GM12873 (cell line): ENCODE results near the gene ANKRD12.

Source experiments
- TF ChIP-seq, protein P1 (sequence below): IDR thresholded peaks from 2 replicates; pipeline ENCODE4 v1.5.1; 2012; ENCODE audit warnings: low read depth, mild to moderate bottlenecking, moderate library complexity, low read length, control low read depth; ENCODE audit not compliant: insufficient read depth; ENCODE audit errors: missing control alignments

ANKRD12 gene

DNA sequence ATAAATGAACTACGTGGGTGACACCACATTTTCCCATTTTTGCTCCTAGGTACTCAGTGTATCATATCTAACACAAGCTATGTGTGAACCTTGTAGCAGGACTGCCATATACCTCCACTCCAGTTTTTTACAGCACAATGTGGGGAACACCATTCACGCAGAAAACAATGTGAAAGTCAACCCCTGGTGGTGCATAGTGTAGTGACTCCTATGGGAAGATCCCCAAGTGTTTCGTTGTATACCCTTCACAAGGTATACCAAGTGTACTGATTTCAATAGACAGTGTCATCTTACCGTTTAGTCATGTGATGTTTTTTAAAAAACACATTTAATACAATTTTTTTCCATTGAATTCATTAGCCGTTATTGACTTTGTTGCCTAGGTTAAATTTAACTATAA is 68.1 kb downstream of the ANKRD12 start:
- TF ChIP-seq, protein P1, sequence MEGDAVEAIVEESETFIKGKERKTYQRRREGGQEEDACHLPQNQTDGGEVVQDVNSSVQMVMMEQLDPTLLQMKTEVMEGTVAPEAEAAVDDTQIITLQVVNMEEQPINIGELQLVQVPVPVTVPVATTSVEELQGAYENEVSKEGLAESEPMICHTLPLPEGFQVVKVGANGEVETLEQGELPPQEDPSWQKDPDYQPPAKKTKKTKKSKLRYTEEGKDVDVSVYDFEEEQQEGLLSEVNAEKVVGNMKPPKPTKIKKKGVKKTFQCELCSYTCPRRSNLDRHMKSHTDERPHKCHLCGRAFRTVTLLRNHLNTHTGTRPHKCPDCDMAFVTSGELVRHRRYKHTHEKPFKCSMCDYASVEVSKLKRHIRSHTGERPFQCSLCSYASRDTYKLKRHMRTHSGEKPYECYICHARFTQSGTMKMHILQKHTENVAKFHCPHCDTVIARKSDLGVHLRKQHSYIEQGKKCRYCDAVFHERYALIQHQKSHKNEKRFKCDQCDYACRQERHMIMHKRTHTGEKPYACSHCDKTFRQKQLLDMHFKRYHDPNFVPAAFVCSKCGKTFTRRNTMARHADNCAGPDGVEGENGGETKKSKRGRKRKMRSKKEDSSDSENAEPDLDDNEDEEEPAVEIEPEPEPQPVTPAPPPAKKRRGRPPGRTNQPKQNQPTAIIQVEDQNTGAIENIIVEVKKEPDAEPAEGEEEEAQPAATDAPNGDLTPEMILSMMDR: no peak

DNA sequence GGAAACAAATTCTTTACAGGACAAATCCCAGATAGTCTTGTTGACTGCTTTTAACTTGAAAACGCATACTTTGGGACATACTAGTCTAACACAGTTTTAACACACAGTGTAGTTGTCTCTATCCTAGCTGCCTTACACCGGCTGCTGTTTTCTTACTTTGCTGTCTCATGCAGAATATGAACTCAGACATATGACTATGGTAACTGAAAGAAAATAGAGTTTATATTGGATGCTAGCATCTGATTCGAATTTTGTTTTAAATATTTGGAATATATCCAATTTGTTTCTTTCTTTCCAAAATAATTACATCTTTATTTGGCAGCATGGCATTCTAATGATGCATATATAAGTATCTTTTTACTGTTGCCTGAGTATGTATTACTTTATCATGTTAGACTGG is 69.8 kb downstream of the ANKRD12 start:
- TF ChIP-seq, protein P1: no peak

DNA sequence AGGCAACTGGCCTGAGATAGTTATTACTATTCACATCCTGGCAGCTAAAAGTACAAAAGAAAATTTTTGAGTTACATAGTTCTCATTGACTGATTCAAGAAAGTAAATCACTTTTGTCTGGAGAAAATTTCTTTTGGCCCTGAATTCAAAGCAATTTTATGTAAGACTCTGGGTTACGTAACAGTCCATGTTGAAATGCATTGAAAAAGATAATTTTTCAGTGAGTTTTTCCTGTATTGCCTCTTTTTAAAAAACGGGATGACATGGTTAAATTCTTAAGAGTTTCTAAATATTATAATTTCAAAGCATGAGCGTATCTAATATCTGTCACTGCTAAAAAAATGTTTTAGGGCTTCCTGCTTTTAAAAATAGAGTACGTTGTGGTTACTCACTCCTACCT is 72.7 kb downstream of the ANKRD12 start:
- TF ChIP-seq, protein P1: no peak

DNA sequence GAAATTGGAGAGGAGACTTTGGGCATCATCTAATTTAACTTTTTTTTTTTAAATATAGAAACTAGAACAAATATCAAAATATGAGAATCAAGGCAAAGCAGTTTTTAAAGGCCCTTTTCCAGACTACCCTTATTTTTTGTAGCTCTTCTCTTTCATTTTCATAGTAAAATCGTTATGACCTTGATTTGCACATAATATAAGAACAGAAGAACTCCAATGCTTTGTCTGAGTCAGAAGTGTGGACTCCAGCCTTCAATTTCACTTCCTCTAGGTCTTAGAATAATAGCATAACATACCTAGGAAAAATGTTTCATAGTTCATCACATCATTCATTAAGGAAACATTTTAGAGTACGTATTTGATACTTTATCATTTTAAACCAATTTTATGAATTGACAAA is 74.4 kb downstream of the ANKRD12 start:
- TF ChIP-seq, protein P1: no peak

DNA sequence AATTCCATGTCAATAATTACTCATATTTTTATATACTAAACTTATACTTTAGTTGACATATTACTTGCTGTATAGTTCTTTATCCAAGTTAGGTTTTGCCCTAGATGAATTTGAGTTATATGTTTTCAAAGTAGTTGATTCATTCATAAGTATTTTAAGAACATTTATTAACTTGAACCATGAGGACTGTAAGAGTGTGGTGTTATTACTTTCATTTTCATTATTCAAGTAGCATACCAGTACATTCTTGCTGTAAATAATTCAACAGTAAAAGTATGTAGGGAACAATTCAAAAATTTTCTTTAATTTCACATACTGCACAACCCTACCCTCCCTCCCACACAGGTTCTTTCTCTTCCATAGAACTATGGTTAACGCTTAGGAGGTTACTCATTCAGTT is 75.4 kb downstream of the ANKRD12 start:
- TF ChIP-seq, protein P1: no peak

DNA sequence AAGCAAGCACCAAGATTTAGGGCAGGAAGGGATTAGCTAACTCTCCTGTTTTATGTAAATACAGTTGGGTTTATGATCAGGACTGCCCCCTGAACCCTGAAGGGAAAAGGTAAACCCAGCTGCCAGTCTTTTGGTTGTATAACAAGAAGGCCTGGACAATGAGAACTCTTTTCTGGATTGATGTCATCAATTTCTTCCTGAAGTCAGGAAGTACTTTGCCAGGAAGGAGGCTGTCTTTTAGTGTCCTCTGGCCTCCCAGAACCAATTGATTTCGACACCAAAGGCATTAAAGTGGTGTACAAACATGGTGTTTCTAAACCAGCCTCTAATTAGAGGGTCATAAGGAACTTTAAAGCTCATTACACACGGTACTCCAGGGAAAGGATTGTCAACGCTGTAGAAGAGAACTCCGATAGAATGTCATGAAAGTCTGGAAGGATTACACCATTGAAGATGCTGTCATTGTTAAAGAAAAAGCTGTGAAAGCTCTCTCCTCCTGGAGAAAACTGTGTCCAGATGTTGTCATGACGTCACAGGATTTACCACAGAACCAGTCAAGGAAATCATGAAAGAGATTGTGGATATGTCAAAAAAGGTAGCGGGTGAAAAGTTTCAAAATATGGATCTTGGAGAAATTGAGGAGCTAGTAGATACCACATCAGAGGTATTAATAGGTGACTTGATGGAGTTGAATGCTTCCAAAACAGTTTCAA is 78.8 kb downstream of the ANKRD12 start:
- TF ChIP-seq, protein P1: no peak

DNA sequence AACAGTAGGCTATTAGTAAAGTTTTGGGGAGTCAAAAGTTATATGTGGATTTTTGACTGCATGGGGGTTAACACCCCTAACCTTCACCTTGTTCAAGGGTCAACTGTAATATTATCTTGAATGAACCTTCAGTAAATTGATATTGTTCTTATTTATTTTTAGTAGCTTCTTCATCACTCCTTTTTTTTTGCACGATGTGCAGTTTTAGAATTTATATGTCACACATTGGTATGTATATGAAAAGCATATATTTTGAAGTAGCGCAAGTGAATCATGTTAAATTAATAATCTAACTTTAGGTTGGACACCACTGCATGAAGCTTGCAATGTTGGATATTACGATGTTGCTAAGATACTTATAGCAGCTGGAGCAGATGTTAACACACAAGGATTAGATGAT is 79.9 kb downstream of the ANKRD12 start:
- TF ChIP-seq, protein P1: no peak
